Ovary (tissue), 3 donors: ENCODE measurements around the gene FOXRED1.

Experiments
- POLR2A ChIP-seq: fragments of 450-650 bp; IDR thresholded peaks from one replicate; pipeline ENCODE4 v1.6.1; 2017; ENCODE audit warnings: antibody characterized with exemption, mild to moderate bottlenecking, moderate library complexity
- TF ChIP-seq, protein P1 (sequence below), 3 donors: fragments of 450-650 bp in 2 of 3; fragments of 200-600 bp in 1 of 3; IDR thresholded peaks; one replicate each; pipeline versions ENCODE4 v1.5.1 to v1.8.0; 2016 to 2022; ENCODE audit warnings: antibody characterized with exemption in 3 of 3, mild to moderate bottlenecking in 1 of 3
- donor health status: DM: no; HTN: no; CAD: no.

- TF ChIP-seq, protein P1, sequence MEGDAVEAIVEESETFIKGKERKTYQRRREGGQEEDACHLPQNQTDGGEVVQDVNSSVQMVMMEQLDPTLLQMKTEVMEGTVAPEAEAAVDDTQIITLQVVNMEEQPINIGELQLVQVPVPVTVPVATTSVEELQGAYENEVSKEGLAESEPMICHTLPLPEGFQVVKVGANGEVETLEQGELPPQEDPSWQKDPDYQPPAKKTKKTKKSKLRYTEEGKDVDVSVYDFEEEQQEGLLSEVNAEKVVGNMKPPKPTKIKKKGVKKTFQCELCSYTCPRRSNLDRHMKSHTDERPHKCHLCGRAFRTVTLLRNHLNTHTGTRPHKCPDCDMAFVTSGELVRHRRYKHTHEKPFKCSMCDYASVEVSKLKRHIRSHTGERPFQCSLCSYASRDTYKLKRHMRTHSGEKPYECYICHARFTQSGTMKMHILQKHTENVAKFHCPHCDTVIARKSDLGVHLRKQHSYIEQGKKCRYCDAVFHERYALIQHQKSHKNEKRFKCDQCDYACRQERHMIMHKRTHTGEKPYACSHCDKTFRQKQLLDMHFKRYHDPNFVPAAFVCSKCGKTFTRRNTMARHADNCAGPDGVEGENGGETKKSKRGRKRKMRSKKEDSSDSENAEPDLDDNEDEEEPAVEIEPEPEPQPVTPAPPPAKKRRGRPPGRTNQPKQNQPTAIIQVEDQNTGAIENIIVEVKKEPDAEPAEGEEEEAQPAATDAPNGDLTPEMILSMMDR (IDR thresholded peaks at IDR 0.05), result no peak
- TF ChIP-seq POLR2A, result peak; percentile 40
These were observed 34.9 kb downstream of the FOXRED1 start, which contains the start of gene DCPS for GRCh38 chr11:126303623-126304456.
